Type B pancreatic cell (in vitro differentiated cells): ENCODE measurements around the gene ITGBL1. TPM values are rescaled to one million over a fixed set of nuclear protein-coding genes. Genes with fewer than 3 reads are reported as not detected.

Source experiments
- DNase-seq: peaks from one replicate; pipeline ENCODE4 v3.0.0; 2021; ENCODE audit warnings: mixed read lengths; ENCODE audit not compliant: unreplicated experiment; ENCODE audit errors: extremely low spot score
- H3K27ac Mint-ChIP-seq: 2 replicates; pipeline ENCODE4 v1.8.0; 2021; ENCODE audit warnings: mild to moderate bottlenecking, mixed read lengths
- H3K27me3 Mint-ChIP-seq: 2 replicates; pipeline ENCODE4 v1.8.0; 2021; ENCODE audit warnings: mixed read lengths
- H3K36me3 Mint-ChIP-seq: 2 replicates; pipeline ENCODE4 v1.8.0; 2021; ENCODE audit warnings: mixed read lengths
- H3K4me1 Mint-ChIP-seq: one replicate; pipeline ENCODE4 v1.8.0; 2021; ENCODE audit warnings: mixed read lengths; ENCODE audit not compliant: unreplicated experiment
- H3K4me3 Mint-ChIP-seq: 2 replicates; pipeline ENCODE4 v1.8.0; 2021; ENCODE audit warnings: mild to moderate bottlenecking, mixed read lengths
- H3K9me3 Mint-ChIP-seq: 2 replicates; pipeline ENCODE4 v1.8.0; 2021; ENCODE audit warnings: mixed read lengths
- total RNA-seq: library from RNA; stranded (reverse); gene quantifications from 2 replicates; pipeline ENCODE4 v1.2.1, GENCODE V29; 2021; ENCODE audit warnings: low replicate concordance
- TF ChIP-seq, protein P1 (sequence below): fragments of 200-600 bp; sonication (generic); conservative IDR thresholded peaks from 2 replicates; pipeline ENCODE4 v1.5.0; 2021; ENCODE audit warnings: antibody characterized with exemption, mild to moderate bottlenecking

Gene ITGBL1
- total RNA-seq, 1 donor from 2014 or later: 0.14 TPM

DNA sequence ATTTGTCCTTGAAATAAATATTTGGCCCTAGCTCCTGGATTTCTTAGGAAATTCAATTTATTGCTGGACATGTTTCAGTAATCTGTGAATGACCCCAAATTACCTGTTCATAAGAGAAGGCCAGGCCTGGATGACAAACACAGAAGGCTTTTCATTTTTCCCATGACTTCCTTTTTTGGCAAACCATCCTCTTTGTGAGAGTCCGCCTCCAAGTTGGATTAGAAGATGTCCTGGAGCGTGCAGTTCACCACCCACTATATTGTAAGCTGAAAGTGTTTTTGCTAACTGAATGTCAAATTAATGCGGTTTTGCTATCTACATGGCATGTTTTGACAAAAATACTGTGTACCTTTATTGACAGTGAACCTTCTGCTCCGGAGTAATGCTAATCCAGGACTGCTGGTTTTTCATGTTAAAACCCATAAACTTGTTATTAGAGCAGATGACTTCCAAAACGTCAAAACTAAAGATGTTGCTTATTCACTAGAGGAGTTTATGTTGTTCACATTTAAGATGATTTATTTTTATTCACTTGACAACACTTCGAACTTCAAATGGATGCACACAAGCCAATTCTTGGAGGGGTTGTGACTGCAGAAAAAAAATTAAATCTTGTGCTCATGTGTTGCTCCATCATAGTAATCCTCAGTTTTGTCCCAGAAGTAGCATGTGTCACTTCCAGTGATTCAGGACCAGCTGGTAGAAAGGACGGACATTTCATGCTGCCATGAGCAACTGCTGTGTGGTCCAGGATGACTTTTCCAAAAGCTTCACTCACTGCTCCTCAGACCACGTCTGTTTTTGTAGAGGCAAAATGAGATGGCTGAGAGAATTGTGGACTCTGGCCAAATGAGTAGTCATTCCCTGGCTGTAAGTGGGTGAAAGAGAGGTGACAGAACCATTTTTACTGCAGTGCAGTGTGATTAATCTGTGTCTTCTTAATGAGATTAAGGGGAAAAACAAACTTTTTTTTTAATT, 71.0 kb downstream of the ITGBL1 start:
- no peaks in the 10 kb centered on the region for H3K9me3 Mint-ChIP-seq
- no peak for DNase-seq
- H3K27me3 Mint-ChIP-seq: no peaks in the 10 kb centered on the region
- no peaks in the 10 kb centered on the region for H3K36me3 Mint-ChIP-seq
- TF ChIP-seq, protein P1, sequence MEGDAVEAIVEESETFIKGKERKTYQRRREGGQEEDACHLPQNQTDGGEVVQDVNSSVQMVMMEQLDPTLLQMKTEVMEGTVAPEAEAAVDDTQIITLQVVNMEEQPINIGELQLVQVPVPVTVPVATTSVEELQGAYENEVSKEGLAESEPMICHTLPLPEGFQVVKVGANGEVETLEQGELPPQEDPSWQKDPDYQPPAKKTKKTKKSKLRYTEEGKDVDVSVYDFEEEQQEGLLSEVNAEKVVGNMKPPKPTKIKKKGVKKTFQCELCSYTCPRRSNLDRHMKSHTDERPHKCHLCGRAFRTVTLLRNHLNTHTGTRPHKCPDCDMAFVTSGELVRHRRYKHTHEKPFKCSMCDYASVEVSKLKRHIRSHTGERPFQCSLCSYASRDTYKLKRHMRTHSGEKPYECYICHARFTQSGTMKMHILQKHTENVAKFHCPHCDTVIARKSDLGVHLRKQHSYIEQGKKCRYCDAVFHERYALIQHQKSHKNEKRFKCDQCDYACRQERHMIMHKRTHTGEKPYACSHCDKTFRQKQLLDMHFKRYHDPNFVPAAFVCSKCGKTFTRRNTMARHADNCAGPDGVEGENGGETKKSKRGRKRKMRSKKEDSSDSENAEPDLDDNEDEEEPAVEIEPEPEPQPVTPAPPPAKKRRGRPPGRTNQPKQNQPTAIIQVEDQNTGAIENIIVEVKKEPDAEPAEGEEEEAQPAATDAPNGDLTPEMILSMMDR: no peak
- H3K27ac Mint-ChIP-seq: no peak overlapping the region
- H3K4me1 Mint-ChIP-seq: no peaks in the 10 kb centered on the region
- no peak overlapping the region for H3K4me3 Mint-ChIP-seq

DNA sequence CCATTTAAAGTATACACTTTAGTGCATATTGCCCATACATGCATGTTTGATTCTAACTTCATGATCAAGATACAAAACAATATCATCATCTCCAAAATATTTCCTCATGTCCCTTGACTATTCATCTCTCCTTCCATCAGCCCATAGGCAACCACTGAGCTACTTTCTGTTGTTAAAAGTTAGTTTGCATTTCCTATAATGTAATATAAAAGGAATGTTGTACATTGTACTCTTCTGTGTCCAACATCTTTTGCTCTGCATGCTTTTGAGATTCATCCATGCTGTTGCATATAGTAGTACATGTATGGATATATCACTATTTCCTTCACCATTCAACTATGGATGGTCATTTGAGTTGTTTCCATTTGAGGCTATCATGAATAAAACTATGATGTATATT, 74.7 kb downstream of the ITGBL1 start:
- H3K27me3 Mint-ChIP-seq: no peaks in the 10 kb centered on the region
- H3K27ac Mint-ChIP-seq: no peak overlapping the region
- TF ChIP-seq, protein P1: no peak
- H3K4me3 Mint-ChIP-seq: no peak overlapping the region
- no peaks in the 10 kb centered on the region for H3K36me3 Mint-ChIP-seq
- no peaks in the 10 kb centered on the region for H3K9me3 Mint-ChIP-seq
- no peaks in the 10 kb centered on the region for H3K4me1 Mint-ChIP-seq
- no peak for DNase-seq

DNA sequence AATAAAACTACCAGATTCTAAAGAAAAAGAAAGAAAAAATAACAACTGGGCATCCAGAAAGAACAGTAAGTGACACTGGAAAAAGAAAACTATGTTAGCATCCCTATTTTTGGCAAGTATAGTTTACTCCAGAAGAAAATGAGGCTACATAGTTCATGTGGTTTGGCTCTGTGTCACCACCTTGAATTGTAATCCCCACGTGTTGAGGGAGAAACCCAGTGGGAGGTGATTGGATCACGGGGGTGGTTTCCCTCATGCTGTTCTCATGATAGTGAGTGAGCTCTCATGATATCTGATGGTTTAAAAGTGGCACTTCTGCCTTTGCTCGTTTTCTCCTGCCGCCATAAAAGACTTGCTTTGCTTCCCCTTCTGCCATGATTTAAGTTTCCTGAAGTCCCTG, 76.9 kb downstream of the ITGBL1 start:
- Mint-ChIP-seq H3K27ac (no peak overlapping the region), H3K27me3 (no peaks in the 10 kb centered on the region), H3K4me1 (no peaks in the 10 kb centered on the region), H3K36me3 (no peaks in the 10 kb centered on the region), H3K9me3 (no peaks in the 10 kb centered on the region), H3K4me3 (no peak overlapping the region)
- DNase-seq: no peak
- TF ChIP-seq, protein P1: no peak

DNA sequence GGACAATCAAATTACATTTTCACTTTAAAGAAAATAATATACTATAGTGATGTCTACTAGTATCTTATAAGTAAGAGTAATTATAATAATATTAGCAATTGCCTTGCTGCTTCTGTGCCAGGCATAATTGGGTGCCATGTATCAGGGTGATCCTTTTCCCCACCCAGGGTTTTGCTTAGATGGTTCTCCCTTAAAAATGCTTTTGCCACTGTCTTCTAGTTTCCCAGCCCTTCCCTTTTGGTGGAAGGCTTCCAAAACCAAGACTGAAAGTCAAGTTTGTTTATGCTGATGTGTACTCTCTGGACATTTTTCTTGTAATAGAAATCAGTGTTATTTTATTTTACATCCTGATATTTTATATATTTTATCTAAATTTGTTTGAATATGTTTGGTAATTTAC, 77.8 kb downstream of the ITGBL1 start:
- H3K27me3 Mint-ChIP-seq: no peaks in the 10 kb centered on the region
- H3K36me3 Mint-ChIP-seq: no peaks in the 10 kb centered on the region
- H3K9me3 Mint-ChIP-seq: no peaks in the 10 kb centered on the region
- no peak overlapping the region for H3K27ac Mint-ChIP-seq
- no peaks in the 10 kb centered on the region for H3K4me1 Mint-ChIP-seq
- no peak for DNase-seq
- no peak overlapping the region for H3K4me3 Mint-ChIP-seq
- TF ChIP-seq, protein P1: no peak

DNA sequence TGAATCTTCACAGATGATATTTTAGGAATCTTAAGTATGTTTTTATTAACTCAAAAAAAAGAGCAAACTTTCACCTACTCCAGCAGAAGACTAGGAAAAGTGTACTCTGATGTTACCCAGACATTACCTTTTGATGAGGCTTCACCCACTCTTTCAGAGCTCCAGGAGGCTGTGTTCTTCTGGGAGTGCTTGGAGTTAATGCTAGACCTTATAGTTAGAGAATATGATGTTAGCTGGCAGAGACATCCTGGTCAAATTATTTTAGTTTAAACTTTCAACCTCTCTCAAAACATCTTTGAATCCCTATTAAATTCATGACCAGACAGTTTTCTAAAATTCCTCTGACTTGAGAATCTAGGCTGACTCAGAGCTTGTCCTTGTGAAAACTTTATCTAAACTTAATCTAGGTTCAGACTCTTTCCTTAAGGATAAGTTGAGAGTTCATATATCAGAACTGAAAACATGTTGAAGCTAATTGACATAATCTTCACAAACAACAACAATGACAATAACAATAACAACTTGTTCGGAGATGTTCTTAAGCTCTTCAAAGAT, 82.8 kb downstream of the ITGBL1 start:
- TF ChIP-seq, protein P1: no peak
- H3K4me1 Mint-ChIP-seq: no peaks in the 10 kb centered on the region
- no peaks in the 10 kb centered on the region for H3K36me3 Mint-ChIP-seq
- no peak overlapping the region for H3K4me3 Mint-ChIP-seq
- no peak for DNase-seq
- H3K27me3 Mint-ChIP-seq: no peaks in the 10 kb centered on the region
- H3K9me3 Mint-ChIP-seq: no peaks in the 10 kb centered on the region
- H3K27ac Mint-ChIP-seq: no peak overlapping the region
